ENCODE data around the gene SUV39H1. TPM values are rescaled to one million over a fixed set of nuclear protein-coding genes. Genes with fewer than 3 reads are reported as not detected.
"Not testable (repeated sequence)": the region's sequence is repeated elsewhere in the genome, so short reads cannot be mapped to it uniquely, and the experiment has no call there.

SUV39H1 gene
- total RNA-seq, result 17.0 TPM

DNA sequence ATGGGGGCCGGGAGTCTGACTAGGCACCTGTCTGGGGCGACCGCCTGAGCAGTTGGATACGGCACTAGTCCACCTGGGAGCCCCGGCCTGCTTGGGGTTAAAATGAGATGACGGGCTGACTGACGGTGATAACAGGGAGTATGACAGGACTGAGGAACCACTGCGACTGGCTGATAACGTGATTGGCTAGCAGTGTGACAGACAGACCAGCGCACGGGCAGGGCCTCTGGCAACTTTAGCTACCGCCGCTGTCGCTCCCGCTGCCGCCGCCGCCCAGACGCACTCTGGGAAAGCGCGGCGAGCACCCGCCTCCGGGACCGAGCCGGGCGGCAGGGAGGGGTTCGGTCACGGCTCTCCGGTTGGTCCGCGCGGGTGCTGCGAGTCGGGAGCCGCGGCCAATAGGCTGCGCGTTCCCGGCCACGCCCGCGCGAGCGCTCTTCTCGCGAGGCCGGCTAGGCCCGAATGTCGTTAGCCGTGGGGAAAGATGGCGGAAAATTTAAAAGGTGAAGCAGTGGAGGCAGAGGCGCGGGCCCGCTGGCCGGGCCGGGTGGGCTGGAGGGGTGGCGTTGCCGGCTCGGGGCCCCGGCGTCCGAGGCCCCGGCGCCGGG, at the start of gene SUV39H1:
TSS of gene SUV39H1 (plus strand) at position 434 of the 608 bp plus-strand sequence. CDS start at position 485, 51 bp downstream.
- DNase-seq (ENCODE audit: low read depth in 2 of 3, low spot score in 2 of 3), result peak; percentile 63 to 90 (median 86)

- peak in 2 of 3 donors; percentile 46 to 63 for DNase-seq (ENCODE audit: low read depth in 2 of 3, low spot score in 2 of 3)
Measured at GRCh38 chrX:48648336-48648751, 48.2 kb upstream of the SUV39H1 start.

- no peak for DNase-seq (ENCODE audit: low read depth in 2 of 3, low spot score in 2 of 3)
Measured at GRCh38 chrX:48649102-48649501, 47.4 kb upstream of the SUV39H1 start.

- not testable (repeated sequence) for DNase-seq (ENCODE audit: low read depth in 2 of 3, low spot score in 2 of 3)
Measured at GRCh38 chrX:48652055-48652579, 44.4 kb upstream of the SUV39H1 start.

- DNase-seq (ENCODE audit: low read depth in 2 of 3, low spot score in 2 of 3), result not testable (repeated sequence)
Measured at GRCh38 chrX:48654746-48655145, 41.8 kb upstream of the SUV39H1 start.

DNA sequence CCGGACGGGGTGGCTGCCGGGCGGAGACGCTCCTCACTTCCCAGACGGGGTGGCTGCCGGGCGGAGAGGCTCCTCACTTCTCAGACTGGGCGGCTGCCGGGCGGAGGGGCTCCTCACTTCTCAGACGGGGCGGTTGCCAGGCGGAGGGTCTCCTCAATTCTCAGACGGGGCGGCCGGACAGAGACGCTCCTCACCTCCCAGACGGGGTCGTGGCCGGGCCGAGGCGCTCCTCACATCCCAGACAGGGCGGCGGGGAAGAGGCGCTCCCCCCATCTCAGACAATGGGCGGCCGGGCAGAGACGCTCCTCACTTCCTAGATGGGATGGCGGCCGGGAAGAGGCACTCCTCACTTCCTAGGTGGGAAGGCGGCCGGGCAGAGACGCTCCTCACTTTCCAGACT, 36.8 kb upstream of the SUV39H1 start:
- not testable (repeated sequence) for DNase-seq (ENCODE audit: low read depth in 2 of 3, low spot score in 2 of 3)

DNA sequence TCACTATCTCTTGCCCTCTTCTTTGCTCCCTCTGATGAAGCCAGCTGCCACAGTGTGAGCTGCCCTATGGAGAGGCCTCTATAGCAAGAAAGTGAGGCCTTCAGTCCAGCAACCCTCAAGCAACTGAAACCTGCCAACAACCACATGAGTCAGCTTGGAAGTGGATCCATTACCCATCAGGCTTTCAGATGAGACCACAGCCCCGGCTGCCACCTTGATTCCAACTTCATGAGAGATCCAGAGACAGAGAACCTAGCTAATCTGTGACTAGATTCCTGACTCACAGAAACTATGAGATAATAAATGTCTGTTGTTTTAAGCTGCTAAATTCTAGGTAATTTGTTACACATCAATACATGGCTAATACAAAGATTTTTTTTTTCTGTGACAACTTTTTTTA, 33.3 kb upstream of the SUV39H1 start:
- no peak for DNase-seq (ENCODE audit: low read depth in 2 of 3, low spot score in 2 of 3)

GRCh38 chrX:48664156-48664555, 32.4 kb upstream of the SUV39H1 start:
- no peak for DNase-seq (ENCODE audit: low read depth in 2 of 3, low spot score in 2 of 3)

DNA sequence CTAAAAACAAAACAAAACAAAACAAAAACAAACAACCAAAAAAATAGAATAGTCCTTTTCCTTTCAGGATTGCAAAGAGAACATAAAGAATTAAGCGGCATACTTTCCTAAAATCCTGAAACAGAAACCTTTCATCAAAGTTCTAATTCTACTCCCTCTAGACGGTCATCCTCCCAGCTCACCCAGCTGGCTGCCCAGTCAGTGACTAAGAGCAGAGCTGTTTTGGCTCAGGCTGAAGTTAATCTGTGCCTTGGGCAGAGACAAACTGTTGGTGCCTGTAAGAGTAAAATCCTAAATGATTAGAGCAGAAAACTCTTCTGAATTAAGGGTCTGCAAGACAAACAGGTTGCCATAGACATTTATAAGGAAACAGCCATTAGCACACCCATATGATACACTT, 30.5 kb upstream of the SUV39H1 start:
- no peak for DNase-seq (ENCODE audit: low read depth in 2 of 3, low spot score in 2 of 3)

DNA sequence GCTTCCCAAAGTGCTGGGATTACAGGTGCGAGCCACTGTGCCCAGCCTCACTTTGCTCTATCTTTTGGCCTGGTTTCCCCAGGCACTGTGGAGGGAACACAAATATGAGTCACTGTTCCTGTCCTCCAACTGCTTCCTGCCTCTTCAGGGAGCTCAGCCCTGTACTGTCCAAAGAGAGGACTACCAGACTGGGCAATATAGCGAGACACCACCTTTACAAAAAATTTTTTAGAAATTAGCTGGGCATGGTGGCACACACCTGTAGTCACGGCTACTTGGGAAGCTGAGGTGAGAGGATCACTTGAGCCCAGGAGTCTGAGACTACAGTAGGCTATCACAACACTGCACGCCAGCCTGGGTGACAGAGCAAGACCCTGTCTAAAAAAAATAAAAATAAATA, 29.9 kb upstream of the SUV39H1 start:
- DNase-seq (ENCODE audit: low read depth in 2 of 3, low spot score in 2 of 3), result no peak

GRCh38 chrX:48667509-48667908, 29.0 kb upstream of the SUV39H1 start:
- DNase-seq (ENCODE audit: low read depth in 2 of 3, low spot score in 2 of 3), result no peak

- DNase-seq (ENCODE audit: low read depth in 2 of 3, low spot score in 2 of 3), result not testable (repeated sequence)
Measured at GRCh38 chrX:48668187-48668586, 28.3 kb upstream of the SUV39H1 start.

GRCh38 chrX:48676106-48676892, 20.2 kb upstream of the SUV39H1 start:
- peak; percentile 68 to 94 (median 88) for DNase-seq (ENCODE audit: low read depth in 2 of 3, low spot score in 2 of 3)

- DNase-seq (ENCODE audit: low read depth in 2 of 3, low spot score in 2 of 3), result peak in 1 of 3 donors; percentile 36
Measured at GRCh38 chrX:48676893-48677270, 19.7 kb upstream of the SUV39H1 start.

GRCh38 chrX:48677516-48677915, 19.0 kb upstream of the SUV39H1 start:
- no peak for DNase-seq (ENCODE audit: low read depth in 2 of 3, low spot score in 2 of 3)

- DNase-seq (ENCODE audit: low read depth in 2 of 3, low spot score in 2 of 3), result peak in 2 of 3 donors; percentile 71 to 91
Measured at GRCh38 chrX:48680467-48680866, 16.1 kb upstream of the SUV39H1 start.

DNA sequence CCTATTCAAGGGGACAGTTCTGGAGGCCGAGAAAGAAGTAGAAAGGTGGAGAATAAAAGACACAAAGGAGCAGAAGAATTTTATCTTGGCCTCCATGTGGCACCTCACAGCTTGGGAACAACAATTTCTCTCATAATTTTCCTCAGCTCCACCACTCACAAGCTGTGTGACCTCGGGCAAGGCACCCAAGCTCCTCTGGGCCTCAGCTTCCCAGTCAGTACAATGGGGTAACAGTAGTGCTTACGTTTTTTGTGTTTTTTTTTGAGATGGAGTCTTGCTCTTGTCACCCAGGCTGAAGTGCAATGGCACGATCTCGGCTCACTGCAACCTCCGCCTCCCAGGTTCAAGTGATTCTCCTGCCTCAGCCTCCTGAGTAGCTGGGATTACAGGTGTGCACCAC, 15.6 kb upstream of the SUV39H1 start:
- not testable (repeated sequence) for DNase-seq (ENCODE audit: low read depth in 2 of 3, low spot score in 2 of 3)

DNA sequence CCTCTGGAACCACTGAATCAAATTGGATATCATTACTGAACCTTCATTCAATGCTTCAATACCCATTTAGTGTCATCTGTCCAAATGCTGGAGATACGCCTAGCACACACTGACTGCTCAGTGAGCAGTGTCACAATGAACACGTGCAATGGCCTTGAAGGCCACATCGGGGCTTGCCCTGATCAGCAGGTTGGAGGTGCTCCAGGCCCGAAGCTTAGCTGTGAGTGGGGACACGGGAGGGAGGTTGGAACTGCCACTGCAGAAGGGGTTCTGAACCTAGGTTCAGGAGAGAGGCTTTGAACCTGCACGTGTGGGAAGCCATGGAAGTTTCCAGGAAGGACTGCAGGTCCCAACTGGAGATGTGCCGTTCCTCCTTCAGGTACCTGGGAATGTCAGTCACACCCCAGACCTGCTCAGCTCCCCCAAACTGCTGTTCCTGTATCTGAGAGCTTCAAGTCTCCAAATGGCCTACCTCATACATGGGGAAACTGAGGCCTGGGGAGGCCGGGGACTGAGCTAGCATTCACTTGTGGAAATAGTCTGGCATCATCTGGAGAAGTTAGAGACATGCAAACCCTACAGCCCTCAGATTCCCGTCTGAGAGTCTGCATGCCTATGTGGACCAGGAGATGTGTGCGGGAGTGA, 14.9 kb upstream of the SUV39H1 start:
- DNase-seq (ENCODE audit: low read depth in 2 of 3, low spot score in 2 of 3), result no peak

- not testable (repeated sequence) for DNase-seq (ENCODE audit: low read depth in 2 of 3, low spot score in 2 of 3)
Measured at GRCh38 chrX:48682795-48683194, 13.7 kb upstream of the SUV39H1 start.

GRCh38 chrX:48683411-48683982, 13.0 kb upstream of the SUV39H1 start, which contains the start of gene WAS:
Gene WAS, plus strand, starts transcription at chrX:48683799. Its CDS starts 55 bp downstream, at chrX:48683854.
- DNase-seq (ENCODE audit: low read depth in 2 of 3, low spot score in 2 of 3), result peak in 2 of 3 donors; percentile 42 to 78

- DNase-seq (ENCODE audit: low read depth in 2 of 3, low spot score in 2 of 3), result no peak
Measured at GRCh38 chrX:48684134-48684533, 12.4 kb upstream of the SUV39H1 start.

Measured in hematopoietic multipotent progenitor cell (in vitro differentiated cells).